ENCODE measurements around the gene LRMDA.

- TF ChIP-seq CTCF (IDR thresholded peaks at IDR 0.05) (no peak), POLR2AphosphoS5 (IDR thresholded peaks at IDR 0.05) (no peak), POLR2A (IDR thresholded peaks at IDR 0.05) (no peak)
These were observed 374.8 kb downstream of the LRMDA start for GRCh38 chr10:75806186-75806585.

Measured in sigmoid colon (tissue), 4 donors.